C4-2B (cell line): ENCODE data around the gene ADGRA1.

ENCODE experiments used
- CTCF ChIP-seq: fragments of 450-650 bp; conservative IDR thresholded peaks from 2 replicates; pipeline ENCODE4 v1.5.1; 2017; ENCODE audit warnings: mild to moderate bottlenecking
- ZFX ChIP-seq: fragments of 450-650 bp; IDR thresholded peaks from 2 replicates; pipeline ENCODE4 v1.6.1; 2017

- TF ChIP-seq CTCF = no peak
- no peak for TF ChIP-seq ZFX
Measured at GRCh38 chr10:133049639-133050038, 38.1 kb upstream of the ADGRA1 start.
